HG02884 (cell line): Measurements from ENCODE around the gene LACTB.

ENCODE experiments used
- ATAC-seq: cut with Tn5 transposase; IDR thresholded peaks from one replicate; pipeline ENCODE4 v1.9.1; 2021; ENCODE audit warnings: mild to moderate bottlenecking, moderate library complexity; ENCODE audit not compliant: unreplicated experiment

LACTB gene

GRCh38 chr15:63122002-63122875 lies 578 bp downstream of the LACTB start:
- ATAC-seq: peak; percentile 73

- ATAC-seq: no peak
Measured at GRCh38 chr15:63124506-63124905, 2.8 kb downstream of the LACTB start.

GRCh38 chr15:63126726-63127125 lies 5.1 kb downstream of the LACTB start:
- no peak for ATAC-seq

GRCh38 chr15:63133786-63134185 lies 12.1 kb downstream of the LACTB start:
- no peak for ATAC-seq

- no peak for ATAC-seq
Measured at GRCh38 chr15:63134245-63134985, 12.8 kb downstream of the LACTB start.

GRCh38 chr15:63135281-63135680 lies 13.6 kb downstream of the LACTB start:
- no peak for ATAC-seq

GRCh38 chr15:63135804-63136203 lies 14.1 kb downstream of the LACTB start:
- ATAC-seq: no peak

GRCh38 chr15:63136742-63137141 lies 15.1 kb downstream of the LACTB start:
- ATAC-seq: no peak

GRCh38 chr15:63140936-63141335 lies 19.3 kb downstream of the LACTB start:
- no peak for ATAC-seq

- ATAC-seq: no peak
Measured at GRCh38 chr15:63145426-63145825, 23.8 kb downstream of the LACTB start.

GRCh38 chr15:63146684-63147083 lies 25.0 kb downstream of the LACTB start:
- ATAC-seq: no peak

GRCh38 chr15:63151665-63152064 lies 30.0 kb downstream of the LACTB start:
- ATAC-seq: no peak

- no peak for ATAC-seq
Measured at GRCh38 chr15:63155486-63155885, 33.8 kb downstream of the LACTB start.

- no peak for ATAC-seq
Measured at GRCh38 chr15:63156086-63156710, 34.5 kb downstream of the LACTB start.

- no peak for ATAC-seq
Measured at GRCh38 chr15:63156755-63157117, 35.1 kb downstream of the LACTB start.

- ATAC-seq: peak; percentile 83
Measured at GRCh38 chr15:63157118-63157843, 35.6 kb downstream of the LACTB start, which contains the start of gene RPS27L. RPS27L (minus strand) TSS chr15:63157477; CDS start chr15:63157405, 72 bp downstream.

GRCh38 chr15:63157891-63158431 lies 36.3 kb downstream of the LACTB start:
- ATAC-seq: no peak

- ATAC-seq: no peak
Measured at GRCh38 chr15:63160638-63161037, 39.0 kb downstream of the LACTB start.

GRCh38 chr15:63163217-63163616 lies 41.6 kb downstream of the LACTB start:
- ATAC-seq: no peak

- no peak for ATAC-seq
Measured at GRCh38 chr15:63165166-63165859, 43.7 kb downstream of the LACTB start.
